Gastrocnemius medialis (tissue), 4 donors: ENCODE measurements around the gene ANXA1. TPM values are rescaled to one million over a fixed set of nuclear protein-coding genes. Genes with fewer than 3 reads are reported as not detected.

Experiments used
- ATAC-seq, 2 donors: fragments of 150-250 bp; one replicate each; pipeline ENCODE4 v1.9.1; 2016
- DNase-seq, 2 donors: peaks; one replicate each; pipeline ENCODE4 v3.0.0-alpha.2; 2019
- H3K27ac ChIP-seq, 4 donors: fragments of 200-600 bp; sonication (generic); 1 replicate in 1 of 4; 2 replicates in 3 of 4; pipeline ENCODE4 v1.5.1; 2016 to 2018; ENCODE audit warnings: mild to moderate bottlenecking in 2 of 4, moderate library complexity in 1 of 4
- H3K27me3 ChIP-seq, 3 donors: fragments of 200-600 bp; sonication (generic) in 2 of 3; 1 replicate in 1 of 3; 2 replicates in 2 of 3; pipeline versions ENCODE4 v1.5.1 to v1.6.0; 2016 to 2019; ENCODE audit warnings: mild to moderate bottlenecking in 1 of 3, moderate library complexity in 1 of 3
- H3K36me3 ChIP-seq, 2 donors: fragments of 200-600 bp; sonication (generic) in 1 of 2; one replicate each; pipeline ENCODE4 v1.5.1; 2017 to 2018
- H3K4me1 ChIP-seq, 2 donors: fragments of 200-600 bp; sonication (generic) in 1 of 2; one replicate each; pipeline ENCODE4 v1.5.1; 2016 to 2017; ENCODE audit warnings: mild to moderate bottlenecking in 2 of 2
- H3K4me3 ChIP-seq, 4 donors: fragments of 200-600 bp; sonication (generic) in 3 of 4; 1 replicate in 1 of 4; 2 replicates in 3 of 4; pipeline ENCODE4 v1.5.1; 2016 to 2019; ENCODE audit warnings: mild to moderate bottlenecking in 2 of 4
- H3K9me3 ChIP-seq, 3 donors: fragments of 200-600 bp; sonication (generic) in 2 of 3; 1 replicate in 1 of 3; 2 replicates in 2 of 3; pipeline ENCODE4 v1.5.1; 2016 to 2019
- POLR2A ChIP-seq, 2 donors: fragments of 450-650 bp; IDR thresholded peaks; one replicate each; pipeline ENCODE4 v1.6.1; 2017; ENCODE audit warnings: antibody characterized with exemption in 2 of 2, mild to moderate bottlenecking in 2 of 2, moderate library complexity in 2 of 2
- in situ Hi-C, 4 donors: fragments of 200-750 bp; cut with MboI; loops; one replicate each; pipeline versions ENCODE4 v1.15.0 to v1.8.0; 2017; ENCODE audit warnings: low sequenced_read_pairs in 4 of 4
- intact Hi-C: fragments of 100-400 bp; cut with DNase I; formaldehyde crosslinking; loops from one replicate; pipeline ENCODE4 v1.15.1; 2023; ENCODE audit warnings: low total_unique reads
- total RNA-seq, 4 donors: library from RNA; depleted of rRNA; stranded (reverse); fragments of >200 nt; gene quantifications; one replicate each; pipeline versions ENCODE4 v1.1.0 to v1.2.3, GENCODE V29; 2016
- TF ChIP-seq, protein P1 (sequence below), 5 experiments: fragments of 450-650 bp in 3 of 5; fragments of 200-600 bp in 2 of 5; sonication (generic) in 2 of 5; IDR thresholded peaks in 4 of 5; conservative IDR thresholded peaks in 1 of 5; 1 replicate in 4 of 5; 2 replicates in 1 of 5; pipeline ENCODE4 v1.5.1; 2016 to 2019; ENCODE audit warnings: antibody characterized with exemption in 5 of 5, mild to moderate bottlenecking in 3 of 5, moderate library complexity in 3 of 5

The ANXA1 gene
- total RNA-seq, 4 donors from 2014 or later: 22.2 to 41.7 (median 31.1) TPM

DNA sequence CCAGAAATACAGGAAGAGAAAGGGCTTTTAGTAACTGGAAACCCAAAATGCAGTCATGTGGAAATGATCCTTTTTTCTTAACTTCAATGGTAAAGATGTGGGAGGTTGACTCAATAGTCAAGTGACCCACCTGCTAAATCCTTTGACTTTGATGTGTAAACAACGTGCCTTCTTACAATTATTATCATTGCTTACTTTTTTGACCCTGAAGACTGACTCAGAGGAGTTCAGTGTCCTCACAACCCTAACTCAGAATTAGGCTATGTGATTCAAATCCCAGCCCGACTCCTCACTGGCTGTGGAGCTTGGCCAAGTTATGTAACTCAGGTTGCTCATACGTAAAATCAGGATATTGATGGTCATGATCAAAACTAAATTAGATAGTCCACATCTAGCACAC is 27.9 kb downstream of the ANXA1 start:
- intact Hi-C loops (no loop called here), in situ Hi-C loops (loop anchor here in 2 of 4 donors (25.0 kb wide), 1 partner anchor 317 kb away; no protein-coding TSS in a partner anchor)
- no peaks in the 10 kb centered on the region for H3K27me3 ChIP-seq
- no peaks in the 10 kb centered on the region for H3K36me3 ChIP-seq
- H3K27ac ChIP-seq: no peak overlapping the region
- DNase-seq: no peak
- H3K4me1 ChIP-seq: no peaks in the 10 kb centered on the region
- no peak overlapping the region for H3K4me3 ChIP-seq
- TF ChIP-seq, protein P1, sequence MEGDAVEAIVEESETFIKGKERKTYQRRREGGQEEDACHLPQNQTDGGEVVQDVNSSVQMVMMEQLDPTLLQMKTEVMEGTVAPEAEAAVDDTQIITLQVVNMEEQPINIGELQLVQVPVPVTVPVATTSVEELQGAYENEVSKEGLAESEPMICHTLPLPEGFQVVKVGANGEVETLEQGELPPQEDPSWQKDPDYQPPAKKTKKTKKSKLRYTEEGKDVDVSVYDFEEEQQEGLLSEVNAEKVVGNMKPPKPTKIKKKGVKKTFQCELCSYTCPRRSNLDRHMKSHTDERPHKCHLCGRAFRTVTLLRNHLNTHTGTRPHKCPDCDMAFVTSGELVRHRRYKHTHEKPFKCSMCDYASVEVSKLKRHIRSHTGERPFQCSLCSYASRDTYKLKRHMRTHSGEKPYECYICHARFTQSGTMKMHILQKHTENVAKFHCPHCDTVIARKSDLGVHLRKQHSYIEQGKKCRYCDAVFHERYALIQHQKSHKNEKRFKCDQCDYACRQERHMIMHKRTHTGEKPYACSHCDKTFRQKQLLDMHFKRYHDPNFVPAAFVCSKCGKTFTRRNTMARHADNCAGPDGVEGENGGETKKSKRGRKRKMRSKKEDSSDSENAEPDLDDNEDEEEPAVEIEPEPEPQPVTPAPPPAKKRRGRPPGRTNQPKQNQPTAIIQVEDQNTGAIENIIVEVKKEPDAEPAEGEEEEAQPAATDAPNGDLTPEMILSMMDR (IDR thresholded peaks at IDR 0.05 in 4 of 5, conservative IDR thresholded peaks at IDR 0.05 in 1 of 5): no peak
- no peak for TF ChIP-seq POLR2A (IDR thresholded peaks at IDR 0.05)
- ATAC-seq: no peak
- H3K9me3 ChIP-seq: no peaks in the 10 kb centered on the region

DNA sequence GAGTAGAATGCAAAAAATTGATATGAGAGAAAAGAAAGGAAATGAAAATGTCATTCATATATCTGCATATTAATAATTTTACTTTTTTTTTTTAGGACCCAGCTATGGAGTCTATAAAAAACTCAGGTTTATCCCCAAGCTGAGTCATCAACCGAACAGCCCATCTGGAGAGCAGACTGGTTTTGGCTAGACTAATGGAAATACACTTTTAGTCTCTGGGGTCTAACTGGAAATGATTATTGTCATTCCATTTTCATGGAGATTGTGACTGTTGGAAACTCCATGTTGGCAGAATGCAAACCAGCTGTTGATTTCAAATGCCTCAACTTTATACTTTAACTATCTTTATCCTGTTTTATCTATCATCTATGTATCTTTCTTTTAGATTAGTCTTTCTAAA is 28.7 kb downstream of the ANXA1 start:
- intact Hi-C loops: loop anchor here (5.0 kb wide), 1 partner anchor 323 kb away; no protein-coding TSS in a partner anchor
- DNase-seq (no peak), ATAC-seq (no peak)
- TF ChIP-seq, protein P1 (IDR thresholded peaks at IDR 0.05 in 4 of 5, conservative IDR thresholded peaks at IDR 0.05 in 1 of 5): no peak
- TF ChIP-seq POLR2A (IDR thresholded peaks at IDR 0.05): no peak
- in situ Hi-C loops: loop anchor here (5.0 to 25.0 kb wide), 3 partner anchors 73 to 326 kb away; no protein-coding TSS in a partner anchor
- Histone ChIP-seq H3K4me3 (no peak overlapping the region), H3K4me1 (no peaks in the 10 kb centered on the region), H3K27ac (no peak overlapping the region), H3K36me3 (no peaks in the 10 kb centered on the region), H3K27me3 (no peaks in the 10 kb centered on the region), H3K9me3 (no peaks in the 10 kb centered on the region)

DNA sequence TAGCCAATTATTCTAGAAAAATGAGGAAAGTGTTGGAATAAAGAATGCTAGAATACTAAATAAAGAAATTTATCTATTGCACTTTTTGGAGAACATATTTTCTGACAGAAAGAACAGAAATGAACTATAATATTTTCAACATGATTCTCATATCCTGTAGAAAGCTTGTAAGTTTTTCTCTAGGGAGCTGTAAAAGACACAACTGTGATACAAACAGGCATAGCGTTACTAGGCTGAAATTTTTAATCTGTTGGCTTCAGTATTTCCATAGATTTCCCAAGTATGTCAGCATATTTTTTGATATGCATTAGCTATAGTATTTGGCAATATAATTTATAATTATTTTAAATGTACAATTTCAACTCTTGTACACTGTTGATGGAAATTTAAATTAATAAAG is 31.3 kb downstream of the ANXA1 start:
- H3K9me3 ChIP-seq: no peaks in the 10 kb centered on the region
- no peaks in the 10 kb centered on the region for H3K27me3 ChIP-seq
- ATAC-seq (no peak), DNase-seq (no peak)
- H3K27ac ChIP-seq: no peak overlapping the region
- in situ Hi-C loops: loop anchor here (5.0 to 25.0 kb wide), 3 partner anchors 76 to 328 kb away; no protein-coding TSS in a partner anchor
- no peak for TF ChIP-seq POLR2A (IDR thresholded peaks at IDR 0.05)
- TF ChIP-seq, protein P1 (IDR thresholded peaks at IDR 0.05 in 4 of 5, conservative IDR thresholded peaks at IDR 0.05 in 1 of 5): no peak
- H3K4me3 ChIP-seq: no peak overlapping the region
- intact Hi-C loops: loop anchor here (2.0 to 5.0 kb wide), 2 partner anchors 76 to 326 kb away; no protein-coding TSS in a partner anchor
- H3K36me3 ChIP-seq: no peaks in the 10 kb centered on the region
- H3K4me1 ChIP-seq: no peaks in the 10 kb centered on the region

DNA sequence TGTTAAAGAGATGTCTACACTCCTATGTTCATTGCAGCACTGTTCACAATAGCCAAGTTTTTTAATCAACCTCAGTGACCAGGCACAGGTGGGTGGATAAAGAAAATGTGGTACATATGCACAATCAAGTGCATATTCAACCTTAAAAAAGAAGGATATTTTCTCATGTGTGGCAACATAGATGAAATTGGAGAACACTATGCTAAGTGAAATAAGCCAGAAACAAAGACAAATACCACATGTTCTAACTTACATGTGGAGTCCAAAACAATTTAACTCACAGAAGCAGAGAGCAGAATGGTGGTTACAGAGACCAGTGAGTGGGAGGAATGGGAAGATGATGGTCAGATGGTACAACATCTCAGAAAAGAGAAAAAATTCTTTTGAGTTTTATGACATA is 31.8 kb downstream of the ANXA1 start:
- DNase-seq (no peak), ATAC-seq (no peak)
- Histone ChIP-seq H3K27me3 (no peaks in the 10 kb centered on the region), H3K9me3 (no peaks in the 10 kb centered on the region), H3K4me3 (no peak overlapping the region), H3K4me1 (no peaks in the 10 kb centered on the region), H3K27ac (no peak overlapping the region), H3K36me3 (no peaks in the 10 kb centered on the region)
- in situ Hi-C loops (loop anchor here (5.0 to 25.0 kb wide), 3 partner anchors 76 to 329 kb away; no protein-coding TSS in a partner anchor), intact Hi-C loops (loop anchor here (2.0 to 5.0 kb wide), 2 partner anchors 77 to 326 kb away; no protein-coding TSS in a partner anchor)
- no peak for TF ChIP-seq POLR2A (IDR thresholded peaks at IDR 0.05)
- TF ChIP-seq, protein P1 (IDR thresholded peaks at IDR 0.05 in 4 of 5, conservative IDR thresholded peaks at IDR 0.05 in 1 of 5): no peak
